ENCODE results near the gene ERC2.

DNA sequence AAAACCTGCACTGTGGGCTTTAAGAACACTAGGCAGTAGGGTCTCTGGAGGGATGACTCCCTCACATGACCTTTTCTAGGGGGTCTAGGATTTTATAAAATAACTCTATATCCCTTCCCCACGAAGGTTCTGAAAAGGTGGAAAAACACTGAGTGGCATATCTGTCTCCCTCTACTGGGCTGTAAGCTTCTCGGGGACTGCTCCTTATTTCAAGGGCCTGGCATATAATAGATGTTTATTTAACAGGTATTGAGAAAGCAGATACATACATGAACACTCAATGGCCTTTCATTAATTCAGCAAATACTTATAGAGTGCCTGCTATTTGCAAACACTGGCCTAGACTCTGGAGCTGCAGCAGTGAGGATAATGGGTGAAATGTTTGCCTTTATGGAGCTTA lies 834.9 kb downstream of the ERC2 start:
- TF ChIP-seq, protein P1, sequence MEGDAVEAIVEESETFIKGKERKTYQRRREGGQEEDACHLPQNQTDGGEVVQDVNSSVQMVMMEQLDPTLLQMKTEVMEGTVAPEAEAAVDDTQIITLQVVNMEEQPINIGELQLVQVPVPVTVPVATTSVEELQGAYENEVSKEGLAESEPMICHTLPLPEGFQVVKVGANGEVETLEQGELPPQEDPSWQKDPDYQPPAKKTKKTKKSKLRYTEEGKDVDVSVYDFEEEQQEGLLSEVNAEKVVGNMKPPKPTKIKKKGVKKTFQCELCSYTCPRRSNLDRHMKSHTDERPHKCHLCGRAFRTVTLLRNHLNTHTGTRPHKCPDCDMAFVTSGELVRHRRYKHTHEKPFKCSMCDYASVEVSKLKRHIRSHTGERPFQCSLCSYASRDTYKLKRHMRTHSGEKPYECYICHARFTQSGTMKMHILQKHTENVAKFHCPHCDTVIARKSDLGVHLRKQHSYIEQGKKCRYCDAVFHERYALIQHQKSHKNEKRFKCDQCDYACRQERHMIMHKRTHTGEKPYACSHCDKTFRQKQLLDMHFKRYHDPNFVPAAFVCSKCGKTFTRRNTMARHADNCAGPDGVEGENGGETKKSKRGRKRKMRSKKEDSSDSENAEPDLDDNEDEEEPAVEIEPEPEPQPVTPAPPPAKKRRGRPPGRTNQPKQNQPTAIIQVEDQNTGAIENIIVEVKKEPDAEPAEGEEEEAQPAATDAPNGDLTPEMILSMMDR (IDR thresholded peaks at IDR 0.05; ENCODE audit: insufficient read depth, low read depth, low read length): no peak
- TF ChIP-seq EZH2 (IDR thresholded peaks at IDR 0.05; ENCODE audit: insufficient read depth, low read length): no peak

Data from astrocyte (in vitro differentiated cells and primary cell).